IPS-18c (cell line): ENCODE results near the gene EMC1.
"Not testable (repeated sequence)": the region's sequence is repeated elsewhere in the genome, so short reads cannot be mapped to it uniquely, and the experiment has no call there.

ENCODE experiments used
- H3K4me3 ChIP-seq: 2 replicates; pipeline ENCODE4 v1.7.0; 2013; ENCODE audit warnings: low read depth, mild to moderate bottlenecking, low read length, moderate library complexity; ENCODE audit not compliant: insufficient read depth
- H3K9me3 ChIP-seq: one replicate; pipeline ENCODE4 v1.6.1; 2013; ENCODE audit warnings: mild to moderate bottlenecking, low read length, moderate library complexity; ENCODE audit not compliant: control insufficient read depth, insufficient read depth

EMC1 gene

GRCh38 chr1:19251305-19252196, at the start of gene EMC1, which contains the start of gene MRTO4:
TSS of gene EMC1 (minus strand) at chr1:19251524. CDS start at chr1:19251509, 15 bp downstream.
TSS of gene MRTO4 (plus strand) at chr1:19251805. CDS start at chr1:19251836, 31 bp downstream.
- no peaks in the 10 kb centered on the region for H3K9me3 ChIP-seq
- peak within 1 kb of the TSS; percentile 99 for H3K4me3 ChIP-seq

- no peak overlapping the region for H3K4me3 ChIP-seq
Observed at GRCh38 chr1:19300211-19300610, 48.9 kb upstream of the EMC1 start.

GRCh38 chr1:19294638-19295037, 43.3 kb upstream of the EMC1 start:
- Histone ChIP-seq H3K9me3 (peaks cover 7% of the 10 kb centered on the region), H3K4me3 (peak overlapping the region; percentile 31; the same call in 1 of the 2 replicates)

More at GRCh38 chr1:19300211-19300610, 48.9 kb upstream of the EMC1 start:
- H3K9me3 ChIP-seq: no peaks in the 10 kb centered on the region

- Histone ChIP-seq H3K4me3 (peak overlapping the region; percentile 40; the same call in 1 of the 2 replicates), H3K9me3 (peaks cover under 1% of the 10 kb centered on the region)
Observed at GRCh38 chr1:19289244-19289643, 37.9 kb upstream of the EMC1 start.

- H3K9me3 ChIP-seq: not testable (repeated sequence)
- peak within 1 kb of the TSS; percentile 40 for H3K4me3 ChIP-seq
Observed at GRCh38 chr1:19288324-19289241, 37.3 kb upstream of the EMC1 start, which contains the start of gene AKR7A3. TSS of gene AKR7A3 (minus strand) at chr1:19288770. CDS start at chr1:19288709, 61 bp downstream.

- Histone ChIP-seq H3K4me3 (no peak overlapping the region), H3K9me3 (no peaks in the 10 kb centered on the region)
Observed at GRCh38 chr1:19287436-19288185, 36.3 kb upstream of the EMC1 start.

- H3K9me3 ChIP-seq, H3K4me3 ChIP-seq: not testable (repeated sequence)
Observed at GRCh38 chr1:19285807-19286206, 34.5 kb upstream of the EMC1 start.

GRCh38 chr1:19285366-19285765, 34.0 kb upstream of the EMC1 start:
- H3K9me3 ChIP-seq, H3K4me3 ChIP-seq: not testable (repeated sequence)

GRCh38 chr1:19284881-19285280, 33.6 kb upstream of the EMC1 start:
- Histone ChIP-seq H3K4me3 (no peak overlapping the region), H3K9me3 (no peaks in the 10 kb centered on the region)

GRCh38 chr1:19283891-19284290, 32.6 kb upstream of the EMC1 start:
- Histone ChIP-seq H3K9me3 (no peaks in the 10 kb centered on the region), H3K4me3 (no peak overlapping the region)

- H3K4me3 ChIP-seq: no peak overlapping the region
- H3K9me3 ChIP-seq: no peaks in the 10 kb centered on the region
Observed at GRCh38 chr1:19274636-19275035, 23.3 kb upstream of the EMC1 start.

- H3K9me3 ChIP-seq, H3K4me3 ChIP-seq: not testable (repeated sequence)
Observed at GRCh38 chr1:19273844-19274531, 22.7 kb upstream of the EMC1 start.

GRCh38 chr1:19273106-19273843, 22.0 kb upstream of the EMC1 start:
- Histone ChIP-seq H3K4me3 (no peak overlapping the region), H3K9me3 (no peaks in the 10 kb centered on the region)

GRCh38 chr1:19272064-19272463, 20.7 kb upstream of the EMC1 start:
- H3K9me3 ChIP-seq: no peaks in the 10 kb centered on the region
- H3K4me3 ChIP-seq: no peak overlapping the region

GRCh38 chr1:19270343-19270730, 19.0 kb upstream of the EMC1 start:
- not testable (repeated sequence) for H3K9me3 ChIP-seq, H3K4me3 ChIP-seq
